Measurements from ENCODE around the gene EDEM2. TPM values are rescaled to one million over a fixed set of nuclear protein-coding genes. Genes with fewer than 3 reads are reported as not detected.
A peak's percentile ranks its signal among the peaks of the same experiment; 100 is the strongest.

The EDEM2 gene
- total and polyA plus RNA-seq, 2 of the 13 experiments (the other 11 are each of a cell fraction or from before 2014, with no cell fraction given) = 33.1 to 46.9 TPM

DNA sequence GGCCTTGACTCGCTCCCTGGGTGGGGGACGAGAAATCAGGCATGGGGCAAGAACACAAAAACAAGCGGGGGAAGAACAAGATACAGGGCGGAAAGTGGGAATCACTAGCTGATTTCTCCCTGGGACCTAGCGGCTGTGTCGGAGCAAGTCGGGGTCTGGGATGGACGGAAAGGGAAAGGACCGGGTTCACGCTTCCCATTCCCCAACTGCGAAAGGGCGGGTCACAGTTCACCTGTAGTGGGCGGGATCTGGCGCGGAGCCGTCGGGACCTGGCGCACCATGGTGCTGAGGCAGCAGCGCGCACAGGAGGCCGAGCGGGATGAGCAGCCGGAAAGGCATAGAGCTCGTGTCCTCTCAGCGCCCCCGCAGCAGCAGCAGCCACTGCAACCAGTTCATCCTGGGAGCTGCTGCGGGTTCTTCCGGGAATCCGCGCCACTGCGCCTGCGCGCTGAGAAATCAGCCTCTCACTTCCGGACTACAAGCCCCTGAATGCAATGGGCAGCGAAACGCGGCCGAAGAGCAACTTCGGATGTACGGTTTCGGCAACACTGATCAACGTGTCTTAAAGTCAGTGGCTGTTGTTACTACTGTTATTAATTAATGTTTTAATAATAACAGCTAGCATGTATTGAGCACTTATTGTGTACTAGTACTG lies at the start of gene EDEM2 (continued):
- TF ChIP-seq TEAD2 (CRISPR knock-in tag; IDR thresholded peaks at IDR 0.05) (no peak), HDAC6 (IDR thresholded peaks at IDR 0.05; ENCODE audit: low read depth, low read length) (no peak), ZNF33A (CRISPR knock-in tag; IDR thresholded peaks at IDR 0.05; ENCODE audit: borderline replicate concordance) (no peak), RFXANK (CRISPR knock-in tag; IDR thresholded peaks at IDR 0.05) (no peak), POLR2AphosphoS5 (IDR thresholded peaks at IDR 0.05; ENCODE audit: low read depth, low read length) (peak; percentile 93), ZNF883 (CRISPR knock-in tag; IDR thresholded peaks at IDR 0.05; ENCODE audit: not compliant biosample characterization) (peak; percentile 73), KDM5B (CRISPR knock-in tag; IDR thresholded peaks at IDR 0.05; ENCODE audit: borderline replicate concordance) (peak; percentile 81; the same call in 1 of the 2 replicates), AGO2 (optimal IDR thresholded peaks at IDR 0.05; ENCODE audit: low read depth, low read length) (peak; percentile 93), SP5 (CRISPR knock-in tag; IDR thresholded peaks at IDR 0.05; ENCODE audit: borderline replicate concordance, low read depth) (peak; percentile 87; the same call in 1 of the 2 replicates), MBNL3 (CRISPR knock-in tag; conservative IDR thresholded peaks at IDR 0.05) (no peak), ZNF335 (CRISPR knock-in tag; IDR thresholded peaks at IDR 0.05) (no peak), MIXL1 (CRISPR knock-in tag; IDR thresholded peaks at IDR 0.05) (peak; percentile 76), NR1H2 (CRISPR knock-in tag; IDR thresholded peaks at IDR 0.05; ENCODE audit: borderline replicate concordance, low read depth) (0 out of 2 replicates have a peak, but pooled peaks have one; percentile 55), ZNF749 (CRISPR knock-in tag; IDR thresholded peaks at IDR 0.05; ENCODE audit: borderline replicate concordance) (peak; percentile 85; the same call in 1 of the 2 replicates), ZBTB3 (CRISPR knock-in tag; IDR thresholded peaks at IDR 0.05; ENCODE audit: borderline replicate concordance, low read depth) (peak; percentile 81; the same call in 1 of the 2 replicates), REXO4 (CRISPR knock-in tag; IDR thresholded peaks at IDR 0.05; ENCODE audit: borderline replicate concordance) (no peak), NR2F2 (IDR thresholded peaks at IDR 0.05; ENCODE audit: borderline replicate concordance, low read depth) (peak; percentile 44; the same call in 1 of the 2 replicates)
- TF ChIP-seq, protein P1, sequence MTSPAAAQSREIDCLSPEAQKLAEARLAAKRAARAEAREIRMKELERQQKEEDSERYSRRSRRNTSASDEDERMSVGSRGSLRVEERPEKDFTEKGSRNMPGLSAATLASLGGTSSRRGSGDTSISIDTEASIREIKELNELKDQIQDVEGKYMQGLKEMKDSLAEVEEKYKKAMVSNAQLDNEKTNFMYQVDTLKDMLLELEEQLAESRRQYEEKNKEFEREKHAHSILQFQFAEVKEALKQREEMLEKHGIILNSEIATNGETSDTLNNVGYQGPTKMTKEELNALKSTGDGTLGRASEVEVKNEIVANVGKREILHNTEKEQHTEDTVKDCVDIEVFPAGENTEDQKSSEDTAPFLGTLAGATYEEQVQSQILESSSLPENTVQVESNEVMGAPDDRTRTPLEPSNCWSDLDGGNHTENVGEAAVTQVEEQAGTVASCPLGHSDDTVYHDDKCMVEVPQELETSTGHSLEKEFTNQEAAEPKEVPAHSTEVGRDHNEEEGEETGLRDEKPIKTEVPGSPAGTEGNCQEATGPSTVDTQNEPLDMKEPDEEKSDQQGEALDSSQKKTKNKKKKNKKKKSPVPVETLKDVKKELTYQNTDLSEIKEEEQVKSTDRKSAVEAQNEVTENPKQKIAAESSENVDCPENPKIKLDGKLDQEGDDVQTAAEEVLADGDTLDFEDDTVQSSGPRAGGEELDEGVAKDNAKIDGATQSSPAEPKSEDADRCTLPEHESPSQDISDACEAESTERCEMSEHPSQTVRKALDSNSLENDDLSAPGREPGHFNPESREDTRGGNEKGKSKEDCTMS (CRISPR knock-in tag; conservative IDR thresholded peaks at IDR 0.05) = no peak
- TF ChIP-seq, protein P2, sequence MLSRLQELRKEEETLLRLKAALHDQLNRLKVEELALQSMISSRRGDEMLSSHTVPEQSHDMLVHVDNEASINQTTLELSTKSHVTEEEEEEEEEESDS (CRISPR knock-in tag; IDR thresholded peaks at IDR 0.05; ENCODE audit: borderline replicate concordance) = peak; percentile 69; the same call in 1 of the 2 replicates
- TF ChIP-seq, protein P3, sequence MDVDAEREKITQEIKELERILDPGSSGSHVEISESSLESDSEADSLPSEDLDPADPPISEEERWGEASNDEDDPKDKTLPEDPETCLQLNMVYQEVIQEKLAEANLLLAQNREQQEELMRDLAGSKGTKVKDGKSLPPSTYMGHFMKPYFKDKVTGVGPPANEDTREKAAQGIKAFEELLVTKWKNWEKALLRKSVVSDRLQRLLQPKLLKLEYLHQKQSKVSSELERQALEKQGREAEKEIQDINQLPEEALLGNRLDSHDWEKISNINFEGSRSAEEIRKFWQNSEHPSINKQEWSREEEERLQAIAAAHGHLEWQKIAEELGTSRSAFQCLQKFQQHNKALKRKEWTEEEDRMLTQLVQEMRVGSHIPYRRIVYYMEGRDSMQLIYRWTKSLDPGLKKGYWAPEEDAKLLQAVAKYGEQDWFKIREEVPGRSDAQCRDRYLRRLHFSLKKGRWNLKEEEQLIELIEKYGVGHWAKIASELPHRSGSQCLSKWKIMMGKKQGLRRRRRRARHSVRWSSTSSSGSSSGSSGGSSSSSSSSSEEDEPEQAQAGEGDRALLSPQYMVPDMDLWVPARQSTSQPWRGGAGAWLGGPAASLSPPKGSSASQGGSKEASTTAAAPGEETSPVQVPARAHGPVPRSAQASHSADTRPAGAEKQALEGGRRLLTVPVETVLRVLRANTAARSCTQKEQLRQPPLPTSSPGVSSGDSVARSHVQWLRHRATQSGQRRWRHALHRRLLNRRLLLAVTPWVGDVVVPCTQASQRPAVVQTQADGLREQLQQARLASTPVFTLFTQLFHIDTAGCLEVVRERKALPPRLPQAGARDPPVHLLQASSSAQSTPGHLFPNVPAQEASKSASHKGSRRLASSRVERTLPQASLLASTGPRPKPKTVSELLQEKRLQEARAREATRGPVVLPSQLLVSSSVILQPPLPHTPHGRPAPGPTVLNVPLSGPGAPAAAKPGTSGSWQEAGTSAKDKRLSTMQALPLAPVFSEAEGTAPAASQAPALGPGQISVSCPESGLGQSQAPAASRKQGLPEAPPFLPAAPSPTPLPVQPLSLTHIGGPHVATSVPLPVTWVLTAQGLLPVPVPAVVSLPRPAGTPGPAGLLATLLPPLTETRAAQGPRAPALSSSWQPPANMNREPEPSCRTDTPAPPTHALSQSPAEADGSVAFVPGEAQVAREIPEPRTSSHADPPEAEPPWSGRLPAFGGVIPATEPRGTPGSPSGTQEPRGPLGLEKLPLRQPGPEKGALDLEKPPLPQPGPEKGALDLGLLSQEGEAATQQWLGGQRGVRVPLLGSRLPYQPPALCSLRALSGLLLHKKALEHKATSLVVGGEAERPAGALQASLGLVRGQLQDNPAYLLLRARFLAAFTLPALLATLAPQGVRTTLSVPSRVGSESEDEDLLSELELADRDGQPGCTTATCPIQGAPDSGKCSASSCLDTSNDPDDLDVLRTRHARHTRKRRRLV (CRISPR knock-in tag; IDR thresholded peaks at IDR 0.05) = peak; percentile 79; the same call in 1 of the 2 replicates

Measured in HepG2 (cell line).